ENCODE results near the gene RPS29. TPM values are rescaled to one million over a fixed set of nuclear protein-coding genes. Genes with fewer than 3 reads are reported as not detected.

Gene RPS29
- total and polyA plus RNA-seq, 9 of the 15 experiments (the other 6 are each of a cell fraction or from before 2014, with no cell fraction given): 1,545 to 5,012 (median 2,448) TPM

GRCh38 chr14:49594347-49595091 lies 8.3 kb upstream of the RPS29 start (continued):
- TF ChIP-seq FIP1L1 (IDR thresholded peaks at IDR 0.05; ENCODE audit: low read depth, low read length, poor library complexity, severe bottlenecking) (no peak), TRIM25 (IDR thresholded peaks at IDR 0.05; ENCODE audit: borderline replicate concordance) (no peak), RAD51 (IDR thresholded peaks at IDR 0.05; ENCODE audit: borderline replicate concordance, low read depth) (no peak), RCOR1 (IDR thresholded peaks at IDR 0.05; ENCODE audit: borderline replicate concordance in 1 of 2, low read depth in 2 of 2, low read length in 2 of 2) (0 out of 4 replicates have a peak, but pooled peaks of 1 of the 2 experiments have one; percentile 7), POLR2AphosphoS5 (IDR thresholded peaks at IDR 0.05; ENCODE audit: control insufficient read depth, insufficient read depth, low read depth, low read length) (0 out of 2 replicates have a peak, but pooled peaks have one; percentile 24), SP1 (CRISPR knock-in tag; IDR thresholded peaks at IDR 0.05) (no peak), ZNF146 (CRISPR knock-in tag; IDR thresholded peaks at IDR 0.05; ENCODE audit: unreplicated experiment) (no peak), NFE2L1 (tag; IDR thresholded peaks at IDR 0.05; ENCODE audit: borderline replicate concordance, low read depth) (no peak), MECOM (CRISPR knock-in tag; IDR thresholded peaks at IDR 0.05) (peak; percentile 88), ELK1 (CRISPR knock-in tag; IDR thresholded peaks at IDR 0.05) (no peak), U2AF1 (optimal IDR thresholded peaks at IDR 0.05; ENCODE audit: low read depth, low read length) (no peak), ZNF24 (IDR thresholded peaks at IDR 0.05) (0 out of 2 replicates have a peak, but pooled peaks have one; percentile 18), ARNT (IDR thresholded peaks at IDR 0.05) (0 out of 4 replicates have a peak, but pooled peaks of 1 of the 2 experiments have one; percentile 37), TOE1 (IDR thresholded peaks at IDR 0.05; ENCODE audit: borderline replicate concordance) (no peak), TOE1 (CRISPR knock-in tag; IDR thresholded peaks at IDR 0.05; ENCODE audit: borderline replicate concordance, low read depth) (no peak), ATF7 (IDR thresholded peaks at IDR 0.05) (peak; percentile 39; the same call in 1 of the 2 replicates), TBL1XR1 (IDR thresholded peaks at IDR 0.05; ENCODE audit: low read length in 2 of 2) (peak in 1 of 2 experiments; percentile 58; a peak in 1 of 4 replicates)
- TF ChIP-seq, protein P1, sequence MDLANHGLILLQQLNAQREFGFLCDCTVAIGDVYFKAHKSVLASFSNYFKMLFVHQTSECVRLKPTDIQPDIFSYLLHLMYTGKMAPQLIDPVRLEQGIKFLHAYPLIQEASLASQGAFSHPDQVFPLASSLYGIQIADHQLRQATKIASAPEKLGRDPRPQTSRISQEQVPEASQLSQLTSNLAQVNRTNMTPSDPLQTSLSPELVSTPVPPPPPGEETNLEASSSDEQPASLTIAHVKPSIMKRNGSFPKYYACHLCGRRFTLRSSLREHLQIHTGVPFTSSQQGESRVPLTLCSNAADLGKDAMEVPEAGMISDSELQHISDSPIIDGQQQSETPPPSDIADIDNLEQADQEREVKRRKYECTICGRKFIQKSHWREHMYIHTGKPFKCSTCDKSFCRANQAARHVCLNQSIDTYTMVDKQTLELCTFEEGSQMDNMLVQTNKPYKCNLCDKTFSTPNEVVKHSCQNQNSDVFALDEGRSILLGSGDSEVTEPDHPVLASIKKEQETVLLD (IDR thresholded peaks at IDR 0.05): no peak
- TF ChIP-seq, protein P2, sequence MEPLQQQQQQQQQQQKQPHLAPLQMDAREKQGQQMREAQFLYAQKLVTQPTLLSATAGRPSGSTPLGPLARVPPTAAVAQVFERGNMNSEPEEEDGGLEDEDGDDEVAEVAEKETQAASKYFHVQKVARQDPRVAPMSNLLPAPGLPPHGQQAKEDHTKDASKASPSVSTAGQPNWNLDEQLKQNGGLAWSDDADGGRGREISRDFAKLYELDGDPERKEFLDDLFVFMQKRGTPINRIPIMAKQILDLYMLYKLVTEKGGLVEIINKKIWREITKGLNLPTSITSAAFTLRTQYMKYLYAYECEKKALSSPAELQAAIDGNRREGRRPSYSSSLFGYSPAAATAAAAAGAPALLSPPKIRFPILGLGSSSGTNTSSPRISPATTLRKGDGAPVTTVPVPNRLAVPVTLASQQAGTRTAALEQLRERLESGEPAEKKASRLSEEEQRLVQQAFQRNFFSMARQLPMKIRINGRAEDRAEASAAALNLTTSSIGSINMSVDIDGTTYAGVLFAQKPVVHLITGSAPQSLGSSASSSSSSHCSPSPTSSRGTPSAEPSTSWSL (CRISPR knock-in tag; IDR thresholded peaks at IDR 0.05; ENCODE audit: borderline replicate concordance): no peak
- TF ChIP-seq, protein P3, sequence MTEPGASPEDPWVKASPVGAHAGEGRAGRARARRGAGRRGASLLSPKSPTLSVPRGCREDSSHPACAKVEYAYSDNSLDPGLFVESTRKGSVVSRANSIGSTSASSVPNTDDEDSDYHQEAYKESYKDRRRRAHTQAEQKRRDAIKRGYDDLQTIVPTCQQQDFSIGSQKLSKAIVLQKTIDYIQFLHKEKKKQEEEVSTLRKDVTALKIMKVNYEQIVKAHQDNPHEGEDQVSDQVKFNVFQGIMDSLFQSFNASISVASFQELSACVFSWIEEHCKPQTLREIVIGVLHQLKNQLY (CRISPR knock-in tag; conservative IDR thresholded peaks at IDR 0.05): no peak
